ENCODE results near the gene SHISAL1.

Gene SHISAL1

GRCh38 chr22:44263547-44263946 lies 49.2 kb downstream of the SHISAL1 start:
- Histone ChIP-seq H3K27ac (ENCODE audit: low read length) (no peak overlapping the region), H3K4me1 (ENCODE audit: control insufficient read depth in 1 of 2, insufficient read depth in 2 of 2, low read length in 2 of 2) (peaks cover 0 to 7% of the 10 kb centered on the region in 2 donors), H3K9me3 (ENCODE audit: control insufficient read depth in 1 of 2, low read length in 2 of 2) (no peaks in the 10 kb centered on the region), H3K27me3 (ENCODE audit: low read depth, low read length) (no peaks in the 10 kb centered on the region), H3K36me3 (ENCODE audit: control insufficient read depth in 1 of 2, insufficient read depth in 2 of 2, low read length in 2 of 2) (no peaks in the 10 kb centered on the region), H3K4me3 (ENCODE audit: low read depth in 1 of 2, low read length in 2 of 2) (no peak overlapping the region)

- H3K9me3 ChIP-seq (ENCODE audit: control insufficient read depth in 1 of 2, low read length in 2 of 2) = no peaks in the 10 kb centered on the region
- H3K36me3 ChIP-seq (ENCODE audit: control insufficient read depth in 1 of 2, insufficient read depth in 2 of 2, low read length in 2 of 2) = no peaks in the 10 kb centered on the region
- no peak overlapping the region for H3K4me3 ChIP-seq (ENCODE audit: low read depth in 1 of 2, low read length in 2 of 2)
- no peaks in the 10 kb centered on the region for H3K27me3 ChIP-seq (ENCODE audit: low read depth, low read length)
- no peak overlapping the region for H3K27ac ChIP-seq (ENCODE audit: low read length)
- peaks cover 0 to 7% of the 10 kb centered on the region in 2 donors for H3K4me1 ChIP-seq (ENCODE audit: control insufficient read depth in 1 of 2, insufficient read depth in 2 of 2, low read length in 2 of 2)
These were observed 50.7 kb downstream of the SHISAL1 start for GRCh38 chr22:44261861-44262595.

GRCh38 chr22:44261164-44261860 lies 51.4 kb downstream of the SHISAL1 start:
- Histone ChIP-seq H3K4me1 (ENCODE audit: control insufficient read depth in 1 of 2, insufficient read depth in 2 of 2, low read length in 2 of 2) (peaks cover 0 to 7% of the 10 kb centered on the region in 2 donors), H3K27ac (ENCODE audit: low read length) (no peak overlapping the region), H3K36me3 (ENCODE audit: control insufficient read depth in 1 of 2, insufficient read depth in 2 of 2, low read length in 2 of 2) (no peaks in the 10 kb centered on the region), H3K9me3 (ENCODE audit: control insufficient read depth in 1 of 2, low read length in 2 of 2) (no peaks in the 10 kb centered on the region), H3K4me3 (ENCODE audit: low read depth in 1 of 2, low read length in 2 of 2) (no peak overlapping the region), H3K27me3 (ENCODE audit: low read depth, low read length) (no peaks in the 10 kb centered on the region)

- Histone ChIP-seq H3K4me3 (ENCODE audit: low read depth in 1 of 2, low read length in 2 of 2) (no peak overlapping the region), H3K4me1 (ENCODE audit: control insufficient read depth in 1 of 2, insufficient read depth in 2 of 2, low read length in 2 of 2) (peaks cover 0 to 7% of the 10 kb centered on the region in 2 donors), H3K27ac (ENCODE audit: low read length) (no peak overlapping the region), H3K9me3 (ENCODE audit: control insufficient read depth in 1 of 2, low read length in 2 of 2) (no peaks in the 10 kb centered on the region), H3K27me3 (ENCODE audit: low read depth, low read length) (no peaks in the 10 kb centered on the region), H3K36me3 (ENCODE audit: control insufficient read depth in 1 of 2, insufficient read depth in 2 of 2, low read length in 2 of 2) (no peaks in the 10 kb centered on the region)
These were observed 52.3 kb downstream of the SHISAL1 start for GRCh38 chr22:44260216-44261035.

GRCh38 chr22:44259366-44260215 lies 53.2 kb downstream of the SHISAL1 start:
- no peaks in the 10 kb centered on the region for H3K9me3 ChIP-seq (ENCODE audit: control insufficient read depth in 1 of 2, low read length in 2 of 2)
- H3K36me3 ChIP-seq (ENCODE audit: control insufficient read depth in 1 of 2, insufficient read depth in 2 of 2, low read length in 2 of 2) = no peaks in the 10 kb centered on the region
- H3K4me1 ChIP-seq (ENCODE audit: control insufficient read depth in 1 of 2, insufficient read depth in 2 of 2, low read length in 2 of 2) = peaks cover 0 to 7% of the 10 kb centered on the region in 2 donors
- no peaks in the 10 kb centered on the region for H3K27me3 ChIP-seq (ENCODE audit: low read depth, low read length)
- H3K4me3 ChIP-seq (ENCODE audit: low read depth in 1 of 2, low read length in 2 of 2) = no peak overlapping the region
- no peak overlapping the region for H3K27ac ChIP-seq (ENCODE audit: low read length)

GRCh38 chr22:44256556-44257485 lies 55.9 kb downstream of the SHISAL1 start:
- Histone ChIP-seq H3K4me3 (ENCODE audit: low read depth in 1 of 2, low read length in 2 of 2) (no peak overlapping the region), H3K36me3 (ENCODE audit: control insufficient read depth in 1 of 2, insufficient read depth in 2 of 2, low read length in 2 of 2) (no peaks in the 10 kb centered on the region), H3K4me1 (ENCODE audit: control insufficient read depth in 1 of 2, insufficient read depth in 2 of 2, low read length in 2 of 2) (peaks cover 0 to under 1% of the 10 kb centered on the region in 2 donors), H3K9me3 (ENCODE audit: control insufficient read depth in 1 of 2, low read length in 2 of 2) (no peaks in the 10 kb centered on the region), H3K27me3 (ENCODE audit: low read depth, low read length) (no peaks in the 10 kb centered on the region), H3K27ac (ENCODE audit: low read length) (no peak overlapping the region)

GRCh38 chr22:44256085-44256484 lies 56.7 kb downstream of the SHISAL1 start:
- Histone ChIP-seq H3K27ac (ENCODE audit: low read length) (no peak overlapping the region), H3K36me3 (ENCODE audit: control insufficient read depth in 1 of 2, insufficient read depth in 2 of 2, low read length in 2 of 2) (no peaks in the 10 kb centered on the region), H3K9me3 (ENCODE audit: control insufficient read depth in 1 of 2, low read length in 2 of 2) (no peaks in the 10 kb centered on the region), H3K4me3 (ENCODE audit: low read depth in 1 of 2, low read length in 2 of 2) (no peak overlapping the region), H3K4me1 (ENCODE audit: control insufficient read depth in 1 of 2, insufficient read depth in 2 of 2, low read length in 2 of 2) (no peaks in the 10 kb centered on the region), H3K27me3 (ENCODE audit: low read depth, low read length) (no peaks in the 10 kb centered on the region)

- peaks cover 0 to 7% of the 10 kb centered on the region in 2 donors for H3K9me3 ChIP-seq (ENCODE audit: control insufficient read depth in 1 of 2, low read length in 2 of 2)
These were observed 57.9 kb downstream of the SHISAL1 start for GRCh38 chr22:44254811-44255210.

GRCh38 chr22:44249376-44250147 lies 63.2 kb downstream of the SHISAL1 start:
- H3K4me3 ChIP-seq (ENCODE audit: low read depth in 1 of 2, low read length in 2 of 2) = no peak overlapping the region
- H3K27ac ChIP-seq (ENCODE audit: low read length) = no peak overlapping the region
- no peaks in the 10 kb centered on the region for H3K27me3 ChIP-seq (ENCODE audit: low read depth, low read length)
- H3K4me1 ChIP-seq (ENCODE audit: control insufficient read depth in 1 of 2, insufficient read depth in 2 of 2, low read length in 2 of 2) = no peaks in the 10 kb centered on the region
- peaks cover 0 to 33% of the 10 kb centered on the region in 2 donors for H3K36me3 ChIP-seq (ENCODE audit: control insufficient read depth in 1 of 2, insufficient read depth in 2 of 2, low read length in 2 of 2)
- peaks cover 0 to 12% of the 10 kb centered on the region in 2 donors for H3K9me3 ChIP-seq (ENCODE audit: control insufficient read depth in 1 of 2, low read length in 2 of 2)

More at GRCh38 chr22:44254811-44255210, 57.9 kb downstream of the SHISAL1 start:
- Histone ChIP-seq H3K27ac (ENCODE audit: low read length) (no peak overlapping the region), H3K27me3 (ENCODE audit: low read depth, low read length) (no peaks in the 10 kb centered on the region), H3K4me1 (ENCODE audit: control insufficient read depth in 1 of 2, insufficient read depth in 2 of 2, low read length in 2 of 2) (no peaks in the 10 kb centered on the region), H3K4me3 (ENCODE audit: low read depth in 1 of 2, low read length in 2 of 2) (no peak overlapping the region), H3K36me3 (ENCODE audit: control insufficient read depth in 1 of 2, insufficient read depth in 2 of 2, low read length in 2 of 2) (peaks cover 0 to 8% of the 10 kb centered on the region in 2 donors)

Measured in muscle layer of duodenum (tissue), 2 donors.